ENCODE measurements around the gene ANGPTL7.

Gene ANGPTL7

DNA sequence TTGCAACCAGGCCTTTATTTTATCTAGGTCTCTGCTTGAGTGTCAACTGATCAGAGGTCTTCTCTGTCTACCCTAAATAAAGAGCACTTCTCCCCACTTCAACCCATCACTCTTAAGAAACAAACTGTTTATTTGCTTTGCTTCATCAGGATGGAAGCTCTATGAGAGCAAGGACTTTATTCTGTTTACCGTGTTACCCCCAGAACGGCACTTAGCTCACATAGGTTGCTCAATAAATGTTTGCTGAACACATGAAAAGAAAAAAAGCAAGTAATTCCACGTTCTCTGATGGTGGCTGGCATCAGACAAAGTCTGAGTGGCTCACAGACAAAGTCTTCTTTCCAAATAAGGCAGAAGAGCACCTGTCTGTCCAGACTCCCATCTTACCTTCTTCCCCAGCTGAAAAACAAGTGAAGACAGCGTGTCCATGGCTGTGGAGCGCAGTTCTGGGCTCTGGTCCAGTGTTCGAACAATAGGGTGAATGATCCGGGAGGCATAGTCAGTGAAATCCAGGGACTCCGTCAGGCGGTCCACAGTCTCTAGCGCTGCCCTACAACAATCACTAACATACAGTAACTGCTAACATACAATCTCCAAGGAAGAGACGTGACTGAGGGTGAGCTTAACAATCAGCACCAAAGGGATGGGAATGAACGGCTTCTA is 22.9 kb downstream of the ANGPTL7 start:
- no peaks in the 10 kb centered on the region for H3K9me3 ChIP-seq (ENCODE audit: insufficient read depth, low read depth, low read length)
- no peak overlapping the region for H3K27ac ChIP-seq (ENCODE audit: low read length)
- H3K36me3 ChIP-seq (ENCODE audit: insufficient read depth, low read depth, low read length) = peaks cover 98% of the 10 kb centered on the region
- no peaks in the 10 kb centered on the region for H3K4me1 ChIP-seq (ENCODE audit: insufficient read depth, low read length)
- no peak overlapping the region for H3K9ac ChIP-seq (ENCODE audit: low read depth, low read length)
- no peak overlapping the region for H3K4me3 ChIP-seq (ENCODE audit: low read length)
- no peaks in the 10 kb centered on the region for H3K27me3 ChIP-seq (ENCODE audit: insufficient read depth, low read length)

GRCh38 chr1:11214698-11215380 is 25.7 kb downstream of the ANGPTL7 start:
- H3K27ac ChIP-seq (ENCODE audit: low read length) = no peak overlapping the region
- no peak overlapping the region for H3K4me3 ChIP-seq (ENCODE audit: low read length)

DNA sequence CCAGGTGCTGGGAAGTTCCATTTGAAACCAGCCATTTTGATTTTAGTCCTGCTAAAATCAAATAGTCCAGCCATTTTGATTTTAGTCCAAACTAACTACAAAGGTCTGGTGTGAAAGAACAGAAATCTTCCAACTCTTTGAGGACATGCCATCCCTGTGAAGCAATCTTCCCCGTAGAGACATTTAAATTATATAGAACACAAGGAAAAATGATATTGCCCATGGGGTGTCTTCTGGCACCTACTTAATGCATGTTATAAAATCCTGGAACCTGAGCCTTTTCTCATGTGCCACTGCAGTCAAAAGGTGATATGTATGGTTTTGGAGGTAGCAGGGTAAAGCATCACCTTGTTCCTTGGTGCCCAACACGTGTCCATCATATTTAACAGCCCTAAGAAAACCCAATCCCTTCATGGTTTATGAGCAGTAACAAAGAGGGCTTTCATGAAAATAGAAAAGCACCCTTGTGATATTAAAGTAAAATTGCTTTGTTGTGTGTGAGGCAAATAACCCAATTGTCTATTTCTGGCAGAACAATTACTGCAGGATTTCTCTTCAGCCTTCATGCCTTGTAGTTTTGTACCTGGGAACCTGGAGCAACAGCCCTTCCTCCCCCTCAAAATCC is 26.3 kb downstream of the ANGPTL7 start:
- Histone ChIP-seq H3K27ac (ENCODE audit: low read length) (no peak overlapping the region), H3K9me3 (ENCODE audit: insufficient read depth, low read depth, low read length) (no peaks in the 10 kb centered on the region), H3K4me3 (ENCODE audit: low read length) (no peak overlapping the region), H3K9ac (ENCODE audit: low read depth, low read length) (no peak overlapping the region), H3K36me3 (ENCODE audit: insufficient read depth, low read depth, low read length) (peaks cover 93% of the 10 kb centered on the region), H3K4me1 (ENCODE audit: insufficient read depth, low read length) (no peaks in the 10 kb centered on the region), H3K27me3 (ENCODE audit: insufficient read depth, low read length) (no peaks in the 10 kb centered on the region)

More at GRCh38 chr1:11214698-11215380, 25.7 kb downstream of the ANGPTL7 start:
- peaks cover 97% of the 10 kb centered on the region for H3K36me3 ChIP-seq (ENCODE audit: insufficient read depth, low read depth, low read length)
- H3K9me3 ChIP-seq (ENCODE audit: insufficient read depth, low read depth, low read length) = no peaks in the 10 kb centered on the region
- no peak overlapping the region for H3K9ac ChIP-seq (ENCODE audit: low read depth, low read length)
- H3K4me1 ChIP-seq (ENCODE audit: insufficient read depth, low read length) = no peaks in the 10 kb centered on the region
- H3K27me3 ChIP-seq (ENCODE audit: insufficient read depth, low read length) = no peaks in the 10 kb centered on the region

DNA sequence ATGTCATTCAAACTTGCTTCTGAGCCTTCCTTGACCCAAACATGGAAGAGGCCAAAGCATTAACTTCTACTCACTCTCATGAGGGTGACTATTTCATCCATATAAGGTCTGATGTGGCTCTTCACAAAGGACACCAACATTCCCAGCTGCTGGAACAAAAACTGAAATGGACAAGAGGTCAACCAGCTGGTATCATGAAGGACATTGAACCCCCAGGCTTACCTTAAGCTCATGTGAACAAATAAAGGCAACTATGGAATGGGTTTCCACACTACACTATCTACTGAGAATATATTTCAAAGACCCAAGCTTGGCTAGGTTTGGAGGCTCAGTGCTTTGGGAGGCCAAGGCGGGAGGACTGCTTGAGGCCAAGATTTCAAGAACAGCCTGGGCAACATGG is 26.9 kb downstream of the ANGPTL7 start:
- no peak overlapping the region for H3K4me3 ChIP-seq (ENCODE audit: low read length)
- H3K9ac ChIP-seq (ENCODE audit: low read depth, low read length) = no peak overlapping the region
- no peak overlapping the region for H3K27ac ChIP-seq (ENCODE audit: low read length)
- peaks cover 90% of the 10 kb centered on the region for H3K36me3 ChIP-seq (ENCODE audit: insufficient read depth, low read depth, low read length)
- no peaks in the 10 kb centered on the region for H3K27me3 ChIP-seq (ENCODE audit: insufficient read depth, low read length)
- no peaks in the 10 kb centered on the region for H3K9me3 ChIP-seq (ENCODE audit: insufficient read depth, low read depth, low read length)
- H3K4me1 ChIP-seq (ENCODE audit: insufficient read depth, low read length) = no peaks in the 10 kb centered on the region

GRCh38 chr1:11227106-11228077 is 38.2 kb downstream of the ANGPTL7 start:
- Histone ChIP-seq H3K36me3 (ENCODE audit: insufficient read depth, low read depth, low read length) (peaks cover 85% of the 10 kb centered on the region), H3K27me3 (ENCODE audit: insufficient read depth, low read length) (no peaks in the 10 kb centered on the region), H3K9ac (ENCODE audit: low read depth, low read length) (no peak overlapping the region), H3K9me3 (ENCODE audit: insufficient read depth, low read depth, low read length) (no peaks in the 10 kb centered on the region), H3K27ac (ENCODE audit: low read length) (no peak overlapping the region), H3K4me1 (ENCODE audit: insufficient read depth, low read length) (no peaks in the 10 kb centered on the region), H3K4me3 (ENCODE audit: low read length) (no peak overlapping the region)

DNA sequence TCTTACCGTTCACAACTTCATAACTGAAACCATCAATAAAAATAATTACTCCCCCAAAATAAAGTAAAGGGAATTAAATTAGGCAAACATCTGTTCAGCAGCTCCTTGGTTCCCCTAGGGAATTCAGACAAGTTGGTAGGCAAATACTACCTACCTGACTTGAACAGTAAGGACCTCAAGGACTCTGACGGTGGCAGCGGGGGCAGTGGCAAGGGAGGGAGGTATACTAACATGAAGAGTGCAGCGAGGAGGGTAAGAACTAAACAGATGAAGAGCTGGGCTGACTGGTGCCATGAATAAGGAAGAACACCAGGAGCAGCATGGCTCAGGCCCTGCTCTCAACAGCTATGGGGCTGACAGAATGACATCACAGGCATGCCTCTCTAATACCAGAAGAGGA is 40.0 kb downstream of the ANGPTL7 start:
- H3K27ac ChIP-seq (ENCODE audit: low read length) = no peak overlapping the region
- no peak overlapping the region for H3K4me3 ChIP-seq (ENCODE audit: low read length)

GRCh38 chr1:11233208-11233607 is 44.1 kb downstream of the ANGPTL7 start:
- peaks cover 98% of the 10 kb centered on the region for H3K36me3 ChIP-seq (ENCODE audit: insufficient read depth, low read depth, low read length)

More for the DNA sequence above, 40.0 kb downstream of the ANGPTL7 start:
- Histone ChIP-seq H3K9ac (ENCODE audit: low read depth, low read length) (no peak overlapping the region), H3K36me3 (ENCODE audit: insufficient read depth, low read depth, low read length) (peaks cover 90% of the 10 kb centered on the region), H3K4me1 (ENCODE audit: insufficient read depth, low read length) (no peaks in the 10 kb centered on the region), H3K9me3 (ENCODE audit: insufficient read depth, low read depth, low read length) (no peaks in the 10 kb centered on the region), H3K27me3 (ENCODE audit: insufficient read depth, low read length) (no peaks in the 10 kb centered on the region)

GRCh38 chr1:11237356-11237755 is 48.2 kb downstream of the ANGPTL7 start:
- Histone ChIP-seq H3K9ac (ENCODE audit: low read depth, low read length) (no peak overlapping the region), H3K36me3 (ENCODE audit: insufficient read depth, low read depth, low read length) (peaks cover 94% of the 10 kb centered on the region), H3K4me3 (ENCODE audit: low read length) (no peak overlapping the region), H3K27me3 (ENCODE audit: insufficient read depth, low read length) (no peaks in the 10 kb centered on the region), H3K27ac (ENCODE audit: low read length) (no peak overlapping the region), H3K9me3 (ENCODE audit: insufficient read depth, low read depth, low read length) (no peaks in the 10 kb centered on the region), H3K4me1 (ENCODE audit: insufficient read depth, low read length) (no peaks in the 10 kb centered on the region)

More at GRCh38 chr1:11233208-11233607, 44.1 kb downstream of the ANGPTL7 start:
- Histone ChIP-seq H3K9ac (ENCODE audit: low read depth, low read length) (no peak overlapping the region), H3K27me3 (ENCODE audit: insufficient read depth, low read length) (no peaks in the 10 kb centered on the region), H3K4me3 (ENCODE audit: low read length) (no peak overlapping the region), H3K9me3 (ENCODE audit: insufficient read depth, low read depth, low read length) (no peaks in the 10 kb centered on the region), H3K4me1 (ENCODE audit: insufficient read depth, low read length) (no peaks in the 10 kb centered on the region), H3K27ac (ENCODE audit: low read length) (no peak overlapping the region)

DNA sequence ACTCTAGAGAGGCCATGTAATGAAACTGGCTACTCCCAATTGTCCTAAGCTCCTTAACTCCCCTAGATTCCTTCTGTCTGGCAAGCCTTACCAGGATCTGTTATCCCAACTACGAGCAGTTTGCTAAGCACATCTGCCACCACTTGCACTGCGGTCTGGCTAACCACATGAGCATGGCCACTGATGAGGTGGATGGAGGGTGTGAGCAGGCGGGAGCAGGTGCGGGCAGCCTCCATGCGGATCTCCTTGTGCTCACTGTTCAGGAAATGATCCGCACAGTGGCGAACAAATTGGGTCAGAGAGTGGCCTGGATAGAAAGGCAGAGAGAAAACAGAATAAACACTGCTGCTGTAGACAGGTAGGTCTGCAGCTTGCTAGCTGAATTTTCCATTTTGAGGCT is 49.2 kb downstream of the ANGPTL7 start:
- Histone ChIP-seq H3K27me3 (ENCODE audit: insufficient read depth, low read length) (no peaks in the 10 kb centered on the region), H3K4me3 (ENCODE audit: low read length) (no peak overlapping the region), H3K4me1 (ENCODE audit: insufficient read depth, low read length) (no peaks in the 10 kb centered on the region), H3K36me3 (ENCODE audit: insufficient read depth, low read depth, low read length) (peaks cover 94% of the 10 kb centered on the region), H3K9me3 (ENCODE audit: insufficient read depth, low read depth, low read length) (no peaks in the 10 kb centered on the region), H3K27ac (ENCODE audit: low read length) (no peak overlapping the region), H3K9ac (ENCODE audit: low read depth, low read length) (no peak overlapping the region)

GRCh38 chr1:11245248-11245647 is 56.1 kb downstream of the ANGPTL7 start:
- no peaks in the 10 kb centered on the region for H3K4me1 ChIP-seq (ENCODE audit: insufficient read depth, low read length)
- no peak overlapping the region for H3K4me3 ChIP-seq (ENCODE audit: low read length)
- H3K27ac ChIP-seq (ENCODE audit: low read length) = no peak overlapping the region
- H3K27me3 ChIP-seq (ENCODE audit: insufficient read depth, low read length) = no peaks in the 10 kb centered on the region
- peaks cover 74% of the 10 kb centered on the region for H3K36me3 ChIP-seq (ENCODE audit: insufficient read depth, low read depth, low read length)
- H3K9ac ChIP-seq (ENCODE audit: low read depth, low read length) = no peak overlapping the region
- no peaks in the 10 kb centered on the region for H3K9me3 ChIP-seq (ENCODE audit: insufficient read depth, low read depth, low read length)
